HG02610 (cell line): Measurements from ENCODE around the gene POU2F3.

Source experiments
- ATAC-seq: cut with Tn5 transposase; IDR thresholded peaks from one replicate; pipeline ENCODE4 v1.9.1; 2021; ENCODE audit warnings: mild to moderate bottlenecking, moderate library complexity; ENCODE audit not compliant: unreplicated experiment

POU2F3 gene

DNA sequence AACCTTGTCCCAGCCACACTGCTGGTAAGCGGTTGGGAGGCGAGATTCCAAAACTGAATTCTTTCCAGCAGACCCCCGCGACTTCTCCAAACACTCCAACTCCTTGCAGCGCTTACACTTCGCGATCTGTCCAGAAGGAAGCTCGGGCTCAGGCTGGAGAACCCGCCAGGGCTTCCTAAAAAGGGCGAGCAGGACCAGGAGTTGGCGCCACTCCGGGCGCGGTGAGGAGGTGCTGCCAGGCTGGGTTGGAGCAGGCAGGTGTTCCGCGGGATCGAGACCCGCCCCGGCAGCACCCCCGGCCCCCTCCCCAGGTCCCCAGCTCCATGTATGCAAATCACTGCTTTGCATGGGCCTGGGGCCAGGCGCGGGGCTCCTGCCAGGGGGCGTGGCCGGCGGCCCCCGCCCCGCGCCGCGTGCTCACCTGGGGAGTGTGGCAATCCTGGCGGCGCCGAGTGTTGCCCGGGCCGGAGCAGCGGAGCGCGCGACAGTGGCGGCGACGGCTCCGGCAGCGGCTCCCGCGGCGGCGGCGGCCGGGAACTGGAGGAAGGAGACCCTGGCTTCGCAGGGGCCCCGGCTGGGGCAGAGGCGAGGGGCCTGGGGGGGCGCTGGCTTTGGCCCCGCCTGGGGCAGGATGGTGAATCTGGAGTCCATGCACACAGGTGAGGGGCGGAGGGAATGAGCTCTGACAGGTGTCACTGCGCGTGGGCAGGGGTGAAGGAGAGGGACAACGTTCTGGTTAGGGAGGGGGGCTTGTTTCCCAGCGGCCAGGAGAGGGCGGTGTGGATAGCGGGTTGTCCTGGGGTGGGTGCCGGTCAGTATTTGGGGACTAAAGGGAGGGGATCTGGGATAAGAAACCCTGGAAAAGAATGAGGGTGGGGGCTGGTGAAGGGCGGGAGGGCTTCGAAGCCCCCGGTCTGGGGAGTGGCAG is at the start of gene POU2F3:
TSS of gene POU2F3 (plus strand) at position 428 of the 928 bp plus-strand sequence. CDS start at position 632, 204 bp downstream.
- ATAC-seq, result no peak

- ATAC-seq, result no peak
Measured at GRCh38 chr11:120191058-120191457, 48.9 kb upstream of the POU2F3 start.

DNA sequence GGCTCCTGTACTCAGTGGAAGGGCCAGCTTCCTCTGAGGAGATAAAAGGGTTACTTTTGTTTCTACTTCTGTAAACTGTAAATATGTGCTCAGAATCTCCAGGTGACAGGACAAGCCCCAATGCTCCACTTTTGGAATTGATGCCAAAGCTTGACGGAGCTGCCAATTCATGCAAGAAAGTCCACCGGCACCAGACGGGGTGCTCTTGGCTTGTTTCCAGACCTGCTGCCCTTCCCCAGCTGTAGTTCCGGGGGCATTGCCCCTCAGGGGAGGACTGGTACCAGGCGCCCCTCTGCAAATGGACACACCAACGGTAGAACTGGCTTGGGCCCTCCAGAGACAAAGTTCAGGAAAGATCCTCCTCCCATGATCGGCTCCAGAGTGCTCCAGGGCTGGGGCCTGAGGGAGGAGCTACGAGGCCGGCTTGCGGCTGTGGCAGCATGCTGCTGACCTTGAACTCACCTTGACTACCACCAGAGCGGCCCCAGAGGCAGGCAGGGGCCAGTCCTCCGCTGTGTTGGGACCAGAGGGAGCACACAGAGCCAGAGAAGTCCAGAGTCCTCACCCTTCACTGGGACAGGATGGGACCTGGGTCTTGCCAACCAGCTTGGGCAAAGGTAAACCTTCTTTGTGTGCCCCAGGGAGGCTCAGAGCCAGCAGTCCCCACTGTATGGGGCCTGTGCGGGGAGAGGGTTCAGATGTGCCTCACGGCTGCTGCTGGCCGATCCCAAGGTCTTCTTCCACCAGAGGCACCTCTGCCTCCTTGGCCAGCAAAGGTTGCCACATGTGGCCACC is 46.9 kb upstream of the POU2F3 start:
- no peak for ATAC-seq

DNA sequence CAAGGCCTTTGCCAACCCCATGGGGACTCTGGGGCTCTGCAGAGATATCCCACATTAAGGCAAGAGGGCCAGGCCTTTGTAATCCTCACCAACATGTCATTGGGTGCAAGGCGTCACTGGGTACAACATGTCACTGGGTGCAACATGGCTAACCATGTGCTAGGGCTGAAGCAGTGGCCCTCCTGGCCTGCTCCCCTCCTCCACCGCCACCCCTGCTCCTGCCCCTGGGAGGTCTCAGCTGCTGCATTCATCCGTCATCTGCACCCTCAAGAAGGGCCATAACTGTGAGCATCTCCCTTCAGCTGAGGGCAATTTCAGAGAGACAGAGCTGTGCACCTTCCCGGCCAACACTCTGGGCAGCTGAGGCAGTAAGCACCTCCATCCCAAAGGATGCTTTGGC is 45.8 kb upstream of the POU2F3 start:
- ATAC-seq, result no peak

DNA sequence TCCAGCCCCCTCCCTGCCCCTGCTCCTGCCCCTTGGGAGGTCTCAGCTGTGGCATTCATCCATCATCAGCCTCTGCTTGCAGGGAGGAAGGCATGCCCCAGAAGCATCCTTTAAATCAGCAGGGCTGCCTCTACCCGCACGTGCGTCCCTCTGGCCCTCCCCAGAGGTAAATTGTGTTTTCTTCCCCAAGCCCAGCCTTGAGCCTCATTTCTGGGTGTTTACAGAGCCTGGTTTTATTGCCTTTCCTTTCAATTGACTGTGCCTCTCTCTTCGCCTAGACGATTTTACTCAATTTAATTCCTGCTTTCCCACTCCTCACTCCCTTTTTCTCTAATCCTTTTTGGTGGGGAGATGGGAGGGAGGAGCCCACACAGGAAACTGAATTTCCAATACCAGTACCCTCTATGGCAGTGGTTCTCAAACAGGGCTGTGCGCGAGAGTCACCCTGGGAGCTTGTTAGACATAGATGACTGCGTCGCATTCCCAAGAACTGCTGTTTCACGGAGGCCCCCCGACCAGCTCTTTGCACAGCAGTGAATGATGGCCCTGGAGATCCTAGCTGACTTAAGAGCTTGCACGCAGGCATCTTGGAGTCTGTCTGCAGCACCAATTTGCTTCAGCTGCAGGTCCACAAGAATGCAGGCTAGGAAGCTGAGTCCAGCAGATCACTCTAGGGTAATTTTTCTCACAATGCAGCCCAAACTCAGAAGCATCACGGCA is 44.2 kb upstream of the POU2F3 start:
- ATAC-seq, result no peak

DNA sequence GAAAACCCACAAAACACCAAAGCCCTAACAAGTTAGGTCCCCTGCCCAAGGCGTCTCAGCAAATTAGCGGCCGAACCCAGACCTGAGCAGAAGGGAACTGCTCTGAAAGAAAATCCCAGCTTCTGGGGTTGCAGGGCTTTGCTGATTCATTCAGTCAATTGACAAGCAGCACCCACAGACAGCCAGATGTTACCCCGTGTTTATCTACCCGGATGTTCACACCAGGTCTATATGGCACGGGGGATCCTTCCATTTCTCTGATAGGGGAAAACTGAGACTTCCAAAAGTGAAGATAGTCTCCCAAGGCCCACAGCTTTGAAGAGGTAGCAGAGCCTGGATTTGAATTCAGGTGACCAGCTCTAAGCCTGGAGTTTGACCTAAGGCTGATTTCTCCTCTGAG is 43.1 kb upstream of the POU2F3 start:
- ATAC-seq, result no peak

GRCh38 chr11:120197251-120197891 is 42.6 kb upstream of the POU2F3 start:
- no peak for ATAC-seq

DNA sequence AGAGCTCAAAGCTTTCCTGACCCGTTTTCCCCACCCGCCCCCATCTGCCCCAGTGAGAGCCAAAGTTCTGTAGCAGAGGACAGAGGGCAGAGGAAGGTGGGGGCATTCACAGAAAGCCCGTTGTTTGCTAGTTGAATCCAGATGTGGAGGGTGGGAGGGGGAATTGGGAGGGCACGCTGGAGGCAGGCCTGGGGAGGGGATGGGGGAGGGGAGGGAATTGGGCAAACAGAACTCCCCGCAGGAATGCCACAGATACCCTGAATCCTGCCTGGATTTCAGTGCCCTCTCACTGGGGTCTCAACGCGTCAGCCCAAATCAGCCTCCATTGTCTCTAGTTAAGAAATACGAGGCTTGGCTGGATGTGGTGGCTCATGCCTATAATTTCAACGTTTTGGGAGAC is 42.0 kb upstream of the POU2F3 start:
- ATAC-seq, result no peak

DNA sequence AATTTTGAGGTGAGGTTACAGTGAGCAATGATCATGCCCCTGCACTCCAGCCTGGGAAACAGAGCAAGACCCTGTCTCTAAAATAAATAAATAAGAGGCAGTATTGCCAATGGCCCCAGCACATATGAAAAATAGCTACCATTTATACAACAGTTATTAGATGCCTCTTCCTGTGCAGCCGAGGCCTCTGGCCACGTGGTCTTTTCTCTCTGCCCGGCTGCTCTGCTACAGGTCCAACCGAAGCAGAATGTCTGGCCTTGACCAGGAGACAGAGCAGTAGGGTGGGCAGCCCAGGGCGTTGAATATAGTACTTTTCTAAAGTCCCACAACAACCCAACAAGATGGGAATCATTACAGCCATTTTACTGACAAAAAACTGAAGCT is 41.5 kb upstream of the POU2F3 start:
- no peak for ATAC-seq

- no peak for ATAC-seq
Measured at GRCh38 chr11:120198787-120199469, 41.0 kb upstream of the POU2F3 start.

DNA sequence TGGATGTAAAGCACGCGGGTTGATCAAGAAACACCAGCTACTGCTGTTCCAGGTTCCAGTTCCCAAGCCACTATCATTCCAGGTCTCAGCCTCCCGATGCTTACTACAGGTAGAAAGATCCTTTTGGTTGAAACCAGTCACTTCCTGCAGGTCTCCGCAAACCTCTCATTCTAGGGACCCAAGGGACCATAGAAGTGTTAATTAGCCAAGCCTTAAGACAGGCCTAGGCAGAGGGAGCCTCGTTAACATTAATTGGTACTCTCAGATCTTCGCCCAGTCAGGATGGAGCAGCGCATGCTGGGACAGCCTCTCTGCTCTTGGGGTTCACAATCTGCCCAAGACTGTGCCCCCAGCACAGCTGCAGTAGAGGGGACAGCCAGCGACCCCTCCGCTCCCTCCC is 40.3 kb upstream of the POU2F3 start:
- no peak for ATAC-seq

DNA sequence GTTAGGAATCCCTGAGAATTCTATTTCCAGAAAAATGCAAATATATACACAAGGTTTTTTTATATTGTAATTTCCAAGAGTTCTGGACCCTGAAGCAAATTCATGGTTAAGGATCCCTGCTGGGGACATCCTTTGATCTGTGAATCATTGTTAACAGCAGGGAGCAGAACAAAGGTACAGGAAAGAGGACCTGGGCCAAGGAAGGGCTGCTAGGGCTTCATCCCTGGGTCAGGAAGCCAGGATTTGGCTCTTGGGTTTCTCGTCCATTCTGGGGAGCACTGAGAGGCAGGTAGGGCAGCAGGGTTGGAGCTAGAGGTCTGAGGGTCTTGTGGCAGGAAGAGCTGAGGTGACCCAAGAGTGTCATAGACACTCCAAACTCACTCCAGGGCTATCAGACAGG is 39.3 kb upstream of the POU2F3 start:
- ATAC-seq, result no peak

GRCh38 chr11:120201653-120202052 is 38.3 kb upstream of the POU2F3 start:
- ATAC-seq, result no peak

DNA sequence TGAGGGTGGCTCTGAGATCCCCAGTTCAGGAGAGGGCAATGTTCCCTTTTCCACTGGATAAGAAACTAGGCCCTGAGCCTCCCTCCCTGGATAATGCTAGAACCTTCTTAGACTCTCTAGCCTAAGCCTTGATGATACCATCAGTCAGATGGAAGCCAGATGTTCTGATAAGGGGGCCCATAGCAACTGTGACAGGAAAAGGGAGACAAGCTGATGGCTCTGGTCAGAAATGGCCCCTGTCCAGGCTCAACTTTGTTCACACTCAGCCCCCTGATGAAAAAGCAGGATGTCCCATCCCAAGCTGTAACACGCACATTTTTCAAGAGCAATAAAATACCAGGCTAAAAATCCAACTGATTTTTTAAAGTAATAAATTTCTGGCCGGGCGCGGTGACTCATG is 36.3 kb upstream of the POU2F3 start:
- ATAC-seq, result no peak

DNA sequence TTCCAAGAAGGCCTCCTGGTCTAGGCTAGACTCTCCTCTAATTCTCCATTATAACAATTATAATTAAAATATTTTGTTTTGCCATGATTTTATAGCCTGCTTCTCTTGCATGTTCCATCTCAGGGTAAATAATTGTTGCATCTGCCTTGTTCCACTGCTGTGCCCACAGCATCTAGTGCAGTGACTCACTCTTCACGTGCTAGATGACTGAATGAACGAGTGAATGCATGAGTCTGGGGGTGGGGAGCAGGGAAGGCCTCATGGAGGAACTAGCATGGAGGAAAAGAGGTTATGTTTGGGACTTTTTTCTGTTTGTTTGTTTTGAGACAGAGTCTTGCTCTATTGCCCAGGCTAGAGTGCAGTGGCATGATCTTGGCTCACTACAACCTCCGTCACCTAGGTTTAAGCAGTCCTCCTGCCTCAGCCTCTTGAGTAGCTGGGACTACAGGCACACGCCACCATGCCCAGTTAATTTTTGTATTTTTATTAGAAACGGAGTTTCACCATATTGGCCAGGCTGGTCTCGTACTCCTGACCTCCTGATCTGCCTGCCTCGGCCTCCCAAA is 34.3 kb upstream of the POU2F3 start:
- ATAC-seq, result no peak

GRCh38 chr11:120207512-120207911 is 32.4 kb upstream of the POU2F3 start:
- no peak for ATAC-seq

- ATAC-seq, result no peak
Measured at GRCh38 chr11:120208001-120208441, 31.9 kb upstream of the POU2F3 start.

DNA sequence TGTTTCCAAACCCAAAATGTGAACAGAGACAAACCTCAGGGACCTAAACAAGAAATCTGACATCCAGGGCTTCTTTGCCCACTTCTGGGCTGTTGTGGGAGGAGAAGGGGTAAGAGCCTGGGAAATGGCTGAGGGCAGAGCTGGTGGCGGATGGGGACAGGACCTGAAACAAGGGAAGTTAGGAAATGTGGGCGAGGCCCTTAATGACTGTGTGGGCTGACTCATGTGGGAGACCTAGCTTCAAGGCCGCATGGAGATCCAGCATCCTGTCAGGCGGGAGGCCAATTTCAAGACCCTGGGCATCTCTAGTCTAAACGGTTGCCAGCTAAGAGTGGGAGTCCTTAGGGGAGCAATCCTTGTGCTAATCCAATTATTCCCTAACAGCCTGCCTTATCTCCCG is 31.2 kb upstream of the POU2F3 start:
- ATAC-seq, result no peak

DNA sequence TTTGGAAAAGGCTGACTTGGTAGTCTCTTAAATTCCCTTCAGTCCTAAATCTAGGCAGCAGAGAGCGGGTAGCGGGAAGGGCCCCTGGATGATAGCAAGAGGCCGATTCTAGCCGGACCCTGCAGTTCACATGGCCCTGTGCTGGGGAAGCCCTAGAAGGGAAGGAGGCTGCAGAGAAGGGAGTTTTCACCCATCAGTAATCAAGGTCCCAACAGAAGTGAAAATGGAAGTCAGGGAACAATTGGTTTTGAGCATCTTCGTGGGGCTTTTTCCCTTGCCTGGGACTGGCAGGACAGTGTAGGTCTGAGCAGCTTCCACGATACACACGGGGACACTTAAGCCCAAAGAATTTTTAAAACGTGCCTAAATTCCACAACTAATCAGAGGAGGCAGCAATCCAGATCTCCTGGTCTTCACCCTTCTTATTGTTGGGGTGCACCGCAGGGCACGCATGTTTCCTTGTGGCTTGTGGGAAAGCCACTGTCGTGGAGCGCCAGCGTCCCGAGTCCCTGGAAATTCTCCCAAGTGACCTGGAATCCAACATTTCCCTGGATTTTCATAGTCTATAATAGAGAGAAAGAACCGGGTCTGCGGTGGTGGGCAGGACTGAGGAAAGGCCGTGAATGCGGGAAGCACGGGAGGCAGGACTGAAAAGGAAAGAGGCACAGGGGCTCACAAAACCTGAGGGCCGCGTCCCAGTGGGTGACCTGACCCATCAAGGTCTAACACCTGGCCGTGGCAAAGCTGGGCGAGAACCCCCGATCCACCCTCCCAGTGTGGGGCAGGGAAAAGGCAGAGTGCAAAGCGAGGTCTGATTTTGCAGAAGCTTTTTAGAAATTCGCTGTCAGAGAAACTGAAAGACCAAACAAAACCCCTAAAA is 30.0 kb upstream of the POU2F3 start:
- peak; percentile 4 for ATAC-seq
